HAP-1 (cell line): Measurements from ENCODE around the gene STUM.
A peak's percentile ranks its signal among the peaks of the same experiment; 100 is the strongest.
"Not testable (repeated sequence)": the region's sequence is repeated elsewhere in the genome, so short reads cannot be mapped to it uniquely, and the experiment has no call there.

Experiments used
- DNase-seq, 2 experiments: peaks; one replicate each; pipeline ENCODE4 v3.0.0-alpha.2; 2016 to 2020; ENCODE audit warnings: low spot score in 2 of 2
- H3K27me3 ChIP-seq: fragments of 250-450 bp; sonication (Bioruptor Pico); 2 replicates; pipeline ENCODE4 v1.5.1; 2020; ENCODE audit warnings: low read depth, mild to moderate bottlenecking, moderate library complexity
- H3K36me3 ChIP-seq: fragments of 250-450 bp; sonication (Bioruptor Pico); replicated peaks from 2 replicates; pipeline ENCODE4 v1.5.1; 2020; ENCODE audit warnings: mild to moderate bottlenecking
- H3K4me1 ChIP-seq: fragments of 250-450 bp; sonication (Bioruptor Pico); 2 replicates; pipeline ENCODE4 v1.5.1; 2020; ENCODE audit warnings: mild to moderate bottlenecking
- H3K4me3 ChIP-seq: fragments of 250-450 bp; sonication (Bioruptor Pico); 2 replicates; pipeline ENCODE4 v1.5.1; 2020; ENCODE audit warnings: mild to moderate bottlenecking, moderate library complexity
- H3K9me3 ChIP-seq: fragments of 250-450 bp; sonication (Bioruptor Pico); 2 replicates; pipeline ENCODE4 v1.5.1; 2020; ENCODE audit warnings: mild to moderate bottlenecking, moderate library complexity
- in situ Hi-C: fragments of 300-500 bp; cut with MboI; formaldehyde crosslinking; loops from 3 replicates; pipeline ENCODE4 v1.14.3; 2020; ENCODE audit warnings: low sequenced_read_pairs, inconsistent platforms, mixed read lengths

The STUM gene

GRCh38 chr1:226548256-226549093 is at the start of gene STUM:
TSS of gene STUM (plus strand) at chr1:226548764. CDS start at chr1:226548905, 141 bp downstream.
- Histone ChIP-seq H3K4me1 (peaks cover 9% of the 10 kb centered on the region; the same call in 1 of the 2 replicates), H3K27me3 (peaks cover 19% of the 10 kb centered on the region), H3K4me3 (peak within 1 kb of the TSS; percentile 27), H3K9me3 (no peaks in the 10 kb centered on the region), H3K36me3 (no peaks in the 10 kb centered on the region)
- in situ Hi-C loops = no loop called here
- DNase-seq = peak; percentile 18 to 45

- peaks cover 19% of the 10 kb centered on the region for H3K27me3 ChIP-seq
- H3K4me3 ChIP-seq, H3K9me3 ChIP-seq, H3K36me3 ChIP-seq, H3K4me1 ChIP-seq, DNase-seq, in situ Hi-C loops: not testable (repeated sequence)
Observed at GRCh38 chr1:226499699-226500098, 48.9 kb upstream of the STUM start.

DNA sequence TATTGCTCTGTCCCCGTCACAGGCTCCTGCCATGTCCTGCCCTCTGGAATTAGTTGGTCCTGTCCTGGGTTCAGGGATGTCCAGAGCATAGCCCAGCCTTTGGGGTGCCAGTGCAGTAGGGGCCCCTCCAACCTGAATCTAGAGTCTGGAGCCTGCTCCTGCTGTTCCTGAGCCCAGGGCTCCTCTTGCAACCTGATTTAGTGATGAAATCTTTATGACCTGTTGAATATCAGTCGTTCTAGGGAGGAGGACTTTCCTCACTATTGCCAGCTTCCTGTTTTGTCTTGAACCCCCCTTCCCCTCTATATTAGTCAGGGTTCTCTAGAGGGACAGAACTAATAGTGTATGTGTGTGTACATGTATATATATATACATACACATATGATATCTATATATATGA is 42.5 kb upstream of the STUM start:
- no peak for DNase-seq
- Histone ChIP-seq H3K9me3 (no peaks in the 10 kb centered on the region), H3K4me3 (no peak overlapping the region), H3K36me3 (no peaks in the 10 kb centered on the region), H3K4me1 (no peaks in the 10 kb centered on the region), H3K27me3 (peaks cover 20% of the 10 kb centered on the region)
- in situ Hi-C loops = no loop called here

- no peak overlapping the region for H3K4me3 ChIP-seq
- no peaks in the 10 kb centered on the region for H3K9me3 ChIP-seq
- no peaks in the 10 kb centered on the region for H3K36me3 ChIP-seq
- peaks cover 14% of the 10 kb centered on the region for H3K27me3 ChIP-seq
- H3K4me1 ChIP-seq = no peaks in the 10 kb centered on the region
- no peak for DNase-seq
- in situ Hi-C loops = no loop called here
Observed at GRCh38 chr1:226506921-226507320, 41.6 kb upstream of the STUM start.

- H3K4me3 ChIP-seq = no peak overlapping the region
- H3K9me3 ChIP-seq = no peaks in the 10 kb centered on the region
- DNase-seq = no peak
- H3K27me3 ChIP-seq = peaks cover 4% of the 10 kb centered on the region
- in situ Hi-C loops = no loop called here
- no peaks in the 10 kb centered on the region for H3K36me3 ChIP-seq
- no peaks in the 10 kb centered on the region for H3K4me1 ChIP-seq
Observed at GRCh38 chr1:226510453-226510852, 38.1 kb upstream of the STUM start.

DNA sequence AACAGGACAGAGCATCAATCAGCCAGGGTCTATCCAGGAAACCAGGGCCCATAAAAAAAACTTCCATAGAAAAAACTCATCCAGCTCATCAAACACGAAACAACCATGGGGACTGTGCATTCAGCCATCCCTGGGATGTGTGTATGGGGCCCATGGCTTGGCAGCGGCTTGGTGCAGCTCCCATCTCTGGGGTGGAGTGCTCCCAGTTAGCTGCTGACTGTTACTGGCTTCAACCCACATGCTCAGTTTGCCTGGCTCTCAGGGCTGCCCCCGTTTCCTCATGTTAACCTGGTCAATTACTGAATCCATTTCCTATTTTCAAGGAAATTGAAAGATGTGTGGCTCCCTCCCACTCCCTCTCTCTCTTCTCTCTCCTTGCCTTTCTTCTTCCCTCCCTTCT is 37.3 kb upstream of the STUM start:
- Histone ChIP-seq H3K36me3 (no peaks in the 10 kb centered on the region), H3K4me1 (no peaks in the 10 kb centered on the region), H3K9me3 (no peaks in the 10 kb centered on the region), H3K4me3 (no peak overlapping the region), H3K27me3 (peaks cover 10% of the 10 kb centered on the region)
- in situ Hi-C loops = no loop called here
- no peak for DNase-seq

DNA sequence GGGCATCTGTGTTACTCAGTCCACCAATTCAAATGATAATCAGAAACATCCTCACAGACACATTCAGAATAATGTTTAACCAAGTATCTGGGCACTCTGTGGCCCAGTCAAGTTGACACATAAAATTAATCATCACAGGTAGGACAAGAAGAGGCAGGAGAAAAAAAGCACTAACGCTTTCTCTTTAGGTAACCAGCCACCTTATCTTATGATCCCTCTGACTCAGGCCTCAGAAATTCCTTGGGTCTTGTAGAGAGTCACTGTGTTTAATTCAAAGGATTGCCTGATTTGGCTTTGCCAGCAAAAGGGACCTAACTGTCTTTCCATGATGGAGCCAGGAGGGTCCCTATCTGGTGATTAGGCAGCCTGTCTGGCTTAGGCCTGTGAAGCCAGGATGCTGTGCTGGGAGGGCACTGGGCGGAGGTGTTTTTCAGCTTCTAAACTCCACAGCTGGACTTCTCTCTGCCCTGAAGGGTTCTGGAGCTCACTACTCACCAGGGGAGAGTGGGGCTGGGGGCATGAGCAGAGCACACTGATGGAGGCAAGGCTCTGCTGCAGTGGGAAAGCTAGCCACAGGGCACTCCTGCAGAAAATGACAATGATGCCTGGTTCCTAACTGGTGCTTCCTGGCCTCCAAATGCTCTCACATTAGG is 36.4 kb upstream of the STUM start:
- Histone ChIP-seq H3K4me3 (no peak overlapping the region), H3K27me3 (peaks cover 15% of the 10 kb centered on the region), H3K9me3 (no peaks in the 10 kb centered on the region), H3K4me1 (no peaks in the 10 kb centered on the region), H3K36me3 (no peaks in the 10 kb centered on the region)
- in situ Hi-C loops = no loop called here
- no peak for DNase-seq

- H3K4me1 ChIP-seq = no peaks in the 10 kb centered on the region
- H3K36me3 ChIP-seq = no peaks in the 10 kb centered on the region
- in situ Hi-C loops = no loop called here
- no peaks in the 10 kb centered on the region for H3K9me3 ChIP-seq
- DNase-seq = no peak
- no peak overlapping the region for H3K4me3 ChIP-seq
- peaks cover 17% of the 10 kb centered on the region for H3K27me3 ChIP-seq
Observed at GRCh38 chr1:226518375-226518774, 30.2 kb upstream of the STUM start.

GRCh38 chr1:226519135-226519534 is 29.4 kb upstream of the STUM start:
- no peak for DNase-seq
- Histone ChIP-seq H3K4me1 (no peaks in the 10 kb centered on the region), H3K36me3 (no peaks in the 10 kb centered on the region), H3K4me3 (no peak overlapping the region), H3K9me3 (no peaks in the 10 kb centered on the region), H3K27me3 (peaks cover 17% of the 10 kb centered on the region)
- in situ Hi-C loops = no loop called here

GRCh38 chr1:226519716-226520598 is 28.6 kb upstream of the STUM start:
- H3K4me1 ChIP-seq = no peaks in the 10 kb centered on the region
- H3K36me3 ChIP-seq = no peaks in the 10 kb centered on the region
- DNase-seq = no peak
- H3K4me3 ChIP-seq = no peak overlapping the region
- in situ Hi-C loops = no loop called here
- H3K27me3 ChIP-seq = peaks cover 17% of the 10 kb centered on the region
- no peaks in the 10 kb centered on the region for H3K9me3 ChIP-seq

DNA sequence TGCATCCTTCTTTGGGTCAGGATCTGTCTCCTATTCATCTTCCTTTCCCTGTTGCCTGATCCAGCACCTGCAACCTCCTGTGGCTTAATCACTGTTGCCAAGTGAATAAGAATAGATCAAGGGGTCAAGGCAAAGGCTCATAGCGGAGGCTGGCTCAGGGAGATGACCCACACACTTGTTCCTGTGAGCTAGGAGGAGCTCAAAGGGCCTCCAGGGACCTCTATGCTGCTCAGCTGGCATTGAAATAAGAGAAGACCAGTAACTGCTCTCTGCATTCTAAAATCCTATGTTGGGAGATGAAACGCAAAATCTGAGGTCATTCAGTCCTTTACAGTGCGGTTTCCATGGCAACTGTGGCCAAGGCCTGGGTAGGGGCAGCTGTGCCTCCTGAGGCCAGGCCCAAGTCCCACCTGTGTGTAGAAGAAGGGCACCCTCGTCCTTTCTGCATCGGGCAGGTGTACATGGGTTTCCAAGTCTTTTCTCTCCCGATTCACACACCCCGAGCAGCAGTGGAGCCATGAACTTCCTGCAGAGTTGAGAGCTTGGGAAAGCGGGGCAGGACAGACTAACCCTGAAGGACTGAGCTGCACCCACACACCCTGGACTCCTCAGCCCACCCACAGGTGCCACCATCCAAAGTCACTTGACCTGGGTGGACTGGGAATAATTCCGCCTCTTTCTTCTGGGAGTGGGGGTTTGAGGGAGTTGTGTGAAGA is 27.8 kb upstream of the STUM start:
- H3K27me3 ChIP-seq = peaks cover 16% of the 10 kb centered on the region
- H3K4me1 ChIP-seq = no peaks in the 10 kb centered on the region
- no peaks in the 10 kb centered on the region for H3K9me3 ChIP-seq
- no peaks in the 10 kb centered on the region for H3K36me3 ChIP-seq
- in situ Hi-C loops = no loop called here
- H3K4me3 ChIP-seq = no peak overlapping the region
- no peak for DNase-seq

DNA sequence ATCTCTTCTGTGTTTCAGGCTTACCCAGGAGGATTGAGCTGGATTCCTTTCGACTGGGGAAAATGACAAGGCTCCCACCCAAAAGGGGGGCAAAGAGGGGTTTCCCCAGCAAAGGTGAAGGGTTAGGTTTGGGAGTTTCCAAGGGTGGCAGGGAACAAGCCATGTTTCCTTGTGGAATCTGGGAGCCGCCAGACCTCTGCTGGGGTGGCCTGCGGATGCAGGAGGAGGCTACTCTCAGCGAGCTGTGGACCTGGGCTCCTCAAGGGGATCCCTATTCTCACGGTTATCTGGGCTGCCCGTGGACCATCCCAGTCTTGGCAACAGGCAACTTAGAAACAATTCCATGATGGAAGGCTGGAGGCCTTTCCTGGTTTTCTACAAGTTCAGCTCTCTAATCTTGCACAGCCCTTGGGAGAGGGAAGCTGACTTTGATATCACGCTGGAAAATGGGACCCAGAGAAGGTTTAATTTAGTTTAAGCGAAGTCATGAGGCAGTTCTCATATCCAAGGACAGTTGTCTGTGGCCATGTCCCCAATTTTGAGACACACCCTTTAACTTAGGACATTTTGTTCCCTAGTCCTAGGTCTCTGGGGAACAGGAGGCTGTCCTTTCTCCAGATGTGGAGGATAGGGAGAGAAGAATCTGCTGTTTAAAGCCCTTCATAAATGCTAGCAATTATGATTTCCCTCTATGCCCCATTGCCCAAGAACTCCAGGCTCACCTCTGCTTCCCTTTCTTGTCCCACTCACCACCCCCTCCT is 24.7 kb upstream of the STUM start:
- Histone ChIP-seq H3K4me1 (no peaks in the 10 kb centered on the region), H3K36me3 (no peaks in the 10 kb centered on the region), H3K9me3 (no peaks in the 10 kb centered on the region), H3K4me3 (no peak overlapping the region), H3K27me3 (0 out of 2 replicates have a peak, but pooled peaks cover 1% of the 10 kb centered on the region)
- DNase-seq = no peak
- in situ Hi-C loops = no loop called here

DNA sequence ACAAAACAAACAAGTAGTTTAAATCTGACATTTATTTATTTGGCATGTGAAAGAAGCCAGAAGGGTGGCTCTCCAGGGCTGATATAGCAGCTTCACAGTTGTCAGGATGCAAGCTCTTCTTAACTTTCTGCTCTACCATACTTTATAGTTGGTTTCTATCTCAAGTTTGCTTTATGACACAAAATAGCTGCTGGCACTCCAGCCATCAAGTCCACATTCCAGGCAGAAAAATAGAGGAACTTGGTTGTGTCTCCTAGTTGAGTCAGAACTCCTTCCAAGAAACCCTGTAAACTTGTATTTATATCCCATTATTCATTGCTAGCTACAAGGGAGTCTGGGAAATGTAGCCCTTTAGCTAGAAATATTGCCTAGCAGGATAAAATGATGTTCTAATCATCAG is 24.0 kb upstream of the STUM start:
- Histone ChIP-seq H3K4me1 (no peaks in the 10 kb centered on the region), H3K9me3 (no peaks in the 10 kb centered on the region), H3K4me3 (no peak overlapping the region), H3K27me3 (no peaks in the 10 kb centered on the region), H3K36me3 (no peaks in the 10 kb centered on the region)
- no peak for DNase-seq
- in situ Hi-C loops = no loop called here
